AG10803 (cell line): ENCODE results near the gene KMT5C.

Experiments used
- DNase-seq: peaks from one replicate; pipeline ENCODE4 v3.0.0; 2010; ENCODE audit warnings: low read depth
- H3K4me3 ChIP-seq: 2 replicates; pipeline ENCODE4 v1.5.1; 2011; ENCODE audit warnings: mild to moderate bottlenecking, low read length, control low read depth
- TF ChIP-seq, protein P1 (sequence below): conservative IDR thresholded peaks from 2 replicates; pipeline ENCODE4 v1.5.1; 2011; ENCODE audit warnings: mild to moderate bottlenecking, low read length, control low read depth, inconsistent platforms

The KMT5C gene

DNA sequence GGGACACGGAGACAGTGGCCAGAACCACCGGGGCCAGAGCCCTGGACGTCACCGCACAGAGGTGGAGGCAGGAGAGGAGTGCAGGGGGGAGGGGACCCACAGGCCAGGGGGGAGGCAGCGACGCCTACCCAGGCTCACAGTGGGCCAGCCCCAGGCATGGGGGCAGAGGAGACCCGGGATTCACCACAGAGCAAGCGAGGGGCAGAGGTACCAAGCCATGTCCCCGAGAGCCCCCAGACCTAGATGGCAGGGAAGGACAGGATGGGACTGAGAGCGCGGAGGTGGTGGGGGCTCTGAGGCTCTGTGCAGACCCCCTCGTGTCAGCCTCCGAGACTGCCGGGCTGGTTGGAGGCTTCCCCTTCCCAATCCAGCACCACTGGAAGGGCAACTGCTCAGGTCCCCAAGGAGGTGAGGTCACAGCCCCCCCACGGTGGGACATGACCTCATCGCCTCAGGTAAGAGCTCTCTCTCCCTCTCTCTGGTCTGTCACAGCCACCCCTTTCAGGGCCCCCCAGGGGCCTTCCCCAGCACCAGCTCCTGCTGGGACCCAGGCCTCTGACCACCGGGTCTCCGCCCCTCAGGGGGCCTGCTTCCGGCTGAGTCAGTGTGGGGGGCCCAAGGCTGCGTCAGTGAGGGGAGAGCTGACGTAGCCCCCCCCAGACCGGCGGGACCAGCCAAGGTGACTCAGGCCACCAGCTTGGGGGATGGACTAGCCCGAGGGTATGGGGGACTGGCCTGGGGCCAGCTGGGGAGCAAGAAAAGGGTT lies 32.8 kb downstream of the KMT5C start:
- no peak overlapping the region for H3K4me3 ChIP-seq
- TF ChIP-seq, protein P1, sequence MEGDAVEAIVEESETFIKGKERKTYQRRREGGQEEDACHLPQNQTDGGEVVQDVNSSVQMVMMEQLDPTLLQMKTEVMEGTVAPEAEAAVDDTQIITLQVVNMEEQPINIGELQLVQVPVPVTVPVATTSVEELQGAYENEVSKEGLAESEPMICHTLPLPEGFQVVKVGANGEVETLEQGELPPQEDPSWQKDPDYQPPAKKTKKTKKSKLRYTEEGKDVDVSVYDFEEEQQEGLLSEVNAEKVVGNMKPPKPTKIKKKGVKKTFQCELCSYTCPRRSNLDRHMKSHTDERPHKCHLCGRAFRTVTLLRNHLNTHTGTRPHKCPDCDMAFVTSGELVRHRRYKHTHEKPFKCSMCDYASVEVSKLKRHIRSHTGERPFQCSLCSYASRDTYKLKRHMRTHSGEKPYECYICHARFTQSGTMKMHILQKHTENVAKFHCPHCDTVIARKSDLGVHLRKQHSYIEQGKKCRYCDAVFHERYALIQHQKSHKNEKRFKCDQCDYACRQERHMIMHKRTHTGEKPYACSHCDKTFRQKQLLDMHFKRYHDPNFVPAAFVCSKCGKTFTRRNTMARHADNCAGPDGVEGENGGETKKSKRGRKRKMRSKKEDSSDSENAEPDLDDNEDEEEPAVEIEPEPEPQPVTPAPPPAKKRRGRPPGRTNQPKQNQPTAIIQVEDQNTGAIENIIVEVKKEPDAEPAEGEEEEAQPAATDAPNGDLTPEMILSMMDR = no peak
- peak; percentile 34 for DNase-seq

DNA sequence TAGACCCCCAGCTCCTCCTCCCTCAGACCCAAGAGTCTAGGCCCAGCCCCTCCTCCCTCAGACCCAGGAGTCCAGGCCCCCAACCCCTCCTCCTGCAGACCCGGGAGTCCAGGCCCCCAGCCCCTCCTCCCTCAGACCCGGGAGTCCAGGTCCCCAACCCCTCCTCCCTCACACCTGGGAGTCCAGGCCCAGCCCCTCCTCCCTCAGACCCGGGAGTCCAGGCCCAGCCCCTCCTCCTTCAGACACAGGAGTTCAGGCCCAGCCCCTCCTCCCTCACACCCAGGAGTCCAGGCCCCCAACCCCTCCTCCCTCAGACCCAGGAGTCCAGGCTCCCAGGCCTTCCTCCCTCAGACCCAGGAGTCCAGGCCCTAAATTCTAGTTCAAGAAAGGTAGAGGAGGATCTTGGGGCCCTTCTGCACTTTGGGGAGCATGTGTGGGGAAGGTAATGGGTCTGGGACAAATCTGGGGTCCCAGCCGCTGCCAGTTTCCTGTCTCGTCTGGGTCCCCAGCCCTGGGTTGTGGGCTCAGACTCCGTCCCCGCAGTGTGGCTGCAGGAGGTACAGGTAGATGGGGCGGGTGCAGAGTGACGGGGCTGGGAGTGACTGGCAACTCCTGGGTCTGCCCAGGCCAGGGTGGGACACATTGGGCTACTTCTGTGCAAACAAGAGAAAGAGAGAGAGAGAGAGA lies 33.8 kb downstream of the KMT5C start:
- no peak overlapping the region for H3K4me3 ChIP-seq
- TF ChIP-seq, protein P1 = no peak
- no peak for DNase-seq

GRCh38 chr19:55373993-55374757 lies 34.5 kb downstream of the KMT5C start:
- DNase-seq = peak; percentile 59
- no peak overlapping the region for H3K4me3 ChIP-seq
- TF ChIP-seq, protein P1 = no peak

GRCh38 chr19:55376241-55376933 lies 36.7 kb downstream of the KMT5C start, which contains the start of gene TMEM190:
TSS of gene TMEM190 (plus strand) at chr19:55376826. CDS start at chr19:55376854, 28 bp downstream.
- no peak for DNase-seq
- H3K4me3 ChIP-seq = no peak within 1 kb of the TSS
- TF ChIP-seq, protein P1 = no peak

GRCh38 chr19:55377356-55378131 lies 37.9 kb downstream of the KMT5C start:
- DNase-seq = no peak
- TF ChIP-seq, protein P1 = no peak
- no peak overlapping the region for H3K4me3 ChIP-seq

- DNase-seq = no peak
- H3K4me3 ChIP-seq = no peak overlapping the region
- TF ChIP-seq, protein P1 = no peak
These were observed 39.5 kb downstream of the KMT5C start for GRCh38 chr19:55379174-55379573.
